Pancreas (tissue), 10 donors: Measurements from ENCODE around the gene TCN2. TPM values are rescaled to one million over a fixed set of nuclear protein-coding genes. Genes with fewer than 3 reads are reported as not detected.

Experiments
- ATAC-seq, 4 donors: fragments of 200-7000 bp; cut with Tn5 transposase; one replicate each; pipeline versions ENCODE4 v1.8.0 to v1.9.1; 2020; ENCODE audit warnings: mild to moderate bottlenecking in 4 of 4, moderate library complexity in 4 of 4
- DNase-seq, 6 donors: peaks; one replicate each; pipeline ENCODE4 v3.0.0-alpha.2; 2020
- FAIRE-seq: peaks from 2 replicates; lab custom pipeline; 2012; peaks lifted over from hg19 to GRCh38; lab: Jason Lieb, UNC
- H3K27ac ChIP-seq, 4 donors: fragments of 200-600 bp; sonication (generic); 1 replicate in 3 of 4; 2 replicates in 1 of 4; pipeline versions ENCODE4 v1.5.0 to v1.8.0; 2020
- H3K27me3 ChIP-seq, 4 donors: fragments of 200-600 bp; one replicate each; pipeline ENCODE4 v1.8.0; 2021
- H3K36me3 ChIP-seq, 3 donors: fragments of 200-600 bp; sonication (generic) in 1 of 3; one replicate each; pipeline versions ENCODE4 v1.5.0 to v1.8.0; 2020 to 2021
- H3K4me1 ChIP-seq, 3 donors: fragments of 200-600 bp; one replicate each; pipeline ENCODE4 v1.8.0; 2021
- H3K4me3 ChIP-seq, 4 donors: fragments of 200-600 bp; sonication (generic) in 2 of 4; one replicate each; pipeline versions ENCODE4 v1.5.0 to v1.8.0; 2020 to 2021
- H3K9me3 ChIP-seq, 4 donors: fragments of 200-600 bp; one replicate each; pipeline ENCODE4 v1.8.0; 2021
- WGBS, 2 donors: extraction: QIAGEN DNeasy Blood & Tissue Kit; methylation state at CpG; one replicate each; pipeline ENCODE4 v1.1.7; 2013; 5-methylcytosine and 5-hydroxymethylcytosine counted together
- intact Hi-C, 3 donors: fragments of 100-400 bp; cut with DNase I; formaldehyde crosslinking; loops; one replicate each; pipeline versions ENCODE4 v1.11.1 to v1.14.2; 2022
- polyA plus RNA-seq, 2 donors: library from polyadenylated mRNA; stranded (reverse); fragments of 200-250 nt; gene quantifications; one replicate each; pipeline ENCODE4 v1.2.3, GENCODE V29; 2013
- total RNA-seq, 6 donors: library from RNA; stranded (reverse); fragmentation: NEBNext Ultra II Directional in 4 of 6; extraction: Animal tissue kit (Norgen Biotek cat#: 25700) in 4 of 6; gene quantifications; one replicate each; pipeline versions ENCODE4 v1.2.1 to v1.2.4, GENCODE V29; 2021 to 2023
- TF ChIP-seq, protein P1 (sequence below), 4 donors: fragments of 200-600 bp; sonication (generic) in 3 of 4; IDR thresholded peaks; one replicate each; pipeline versions ENCODE4 v1.5.0 to v1.8.0; 2021; ENCODE audit warnings: antibody characterized with exemption in 4 of 4
- donor health status: healthy with polysubstance abuse.
- donor health status: DM: no; HTN: no; CAD: no; lungs with moderate emphysema.
- donor health status: DM: no; HTN: no; CAD: no.
- donor health status: control.
- donor health status: control.
- donor health status: Bipolar disorder and iron deficiency.
- donor health status: DM: yes; HTN: yes; CAD: no.
- donor health status: DM: no; HTN: no; CAD: no.
- donor health status: DM: no; HTN: no; CAD: no.
- donor health status: DM: yes; HTN: yes; CAD: no.

TCN2 gene
- total and polyA plus RNA-seq, 8 donors = 3.6 to 10.0 (median 5.9) TPM

DNA sequence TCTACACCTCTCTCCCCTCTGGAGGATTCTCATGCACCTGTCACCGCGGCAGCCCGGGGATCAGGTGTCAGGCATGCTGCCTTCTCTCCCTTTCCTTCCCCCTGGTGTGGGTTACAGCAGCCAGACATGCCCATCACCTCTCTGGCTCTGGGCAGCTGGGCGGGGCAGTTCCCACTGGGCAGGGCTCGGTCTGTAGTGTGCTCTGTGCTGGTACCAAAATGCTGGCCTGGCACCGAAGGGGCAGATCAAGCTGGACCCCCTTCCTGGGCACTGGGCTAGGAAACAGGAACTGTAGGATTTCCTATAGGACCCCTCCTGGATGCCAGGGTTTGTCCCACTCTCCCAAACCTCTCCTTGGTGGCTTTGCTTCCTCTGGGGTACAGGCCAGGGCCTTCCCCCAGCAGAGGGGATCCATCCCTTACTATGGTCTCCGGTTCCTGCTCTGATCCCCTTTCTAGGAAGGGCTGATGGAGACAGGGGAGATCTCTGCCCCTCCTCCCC, 33.3 kb upstream of the TCN2 start:
- Histone ChIP-seq H3K4me3 (peak overlapping the region in 3 of 4 donors; percentile 12 to 56 (median 48)), H3K36me3 (peaks cover 0 to 25% (median 22%) of the 10 kb centered on the region in 3 donors), H3K27ac (peak overlapping the region; percentile 31 to 86 (median 62)), H3K4me1 (peaks cover 5 to 24% (median 20%) of the 10 kb centered on the region in 3 donors), H3K27me3 (no peaks in the 10 kb centered on the region), H3K9me3 (no peaks in the 10 kb centered on the region)
- peak; percentile 33 to 63 (median 47) for ATAC-seq
- TF ChIP-seq, protein P1, sequence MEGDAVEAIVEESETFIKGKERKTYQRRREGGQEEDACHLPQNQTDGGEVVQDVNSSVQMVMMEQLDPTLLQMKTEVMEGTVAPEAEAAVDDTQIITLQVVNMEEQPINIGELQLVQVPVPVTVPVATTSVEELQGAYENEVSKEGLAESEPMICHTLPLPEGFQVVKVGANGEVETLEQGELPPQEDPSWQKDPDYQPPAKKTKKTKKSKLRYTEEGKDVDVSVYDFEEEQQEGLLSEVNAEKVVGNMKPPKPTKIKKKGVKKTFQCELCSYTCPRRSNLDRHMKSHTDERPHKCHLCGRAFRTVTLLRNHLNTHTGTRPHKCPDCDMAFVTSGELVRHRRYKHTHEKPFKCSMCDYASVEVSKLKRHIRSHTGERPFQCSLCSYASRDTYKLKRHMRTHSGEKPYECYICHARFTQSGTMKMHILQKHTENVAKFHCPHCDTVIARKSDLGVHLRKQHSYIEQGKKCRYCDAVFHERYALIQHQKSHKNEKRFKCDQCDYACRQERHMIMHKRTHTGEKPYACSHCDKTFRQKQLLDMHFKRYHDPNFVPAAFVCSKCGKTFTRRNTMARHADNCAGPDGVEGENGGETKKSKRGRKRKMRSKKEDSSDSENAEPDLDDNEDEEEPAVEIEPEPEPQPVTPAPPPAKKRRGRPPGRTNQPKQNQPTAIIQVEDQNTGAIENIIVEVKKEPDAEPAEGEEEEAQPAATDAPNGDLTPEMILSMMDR (IDR thresholded peaks at IDR 0.05) = no peak
- no peak for FAIRE-seq
- WGBS, 2 donors = 12 to 15% methylated on average over 7 of the region's 7 CpGs
- peak in 4 of 6 donors; percentile 34 to 56 (median 42) for DNase-seq
- intact Hi-C loops = no loop called here

DNA sequence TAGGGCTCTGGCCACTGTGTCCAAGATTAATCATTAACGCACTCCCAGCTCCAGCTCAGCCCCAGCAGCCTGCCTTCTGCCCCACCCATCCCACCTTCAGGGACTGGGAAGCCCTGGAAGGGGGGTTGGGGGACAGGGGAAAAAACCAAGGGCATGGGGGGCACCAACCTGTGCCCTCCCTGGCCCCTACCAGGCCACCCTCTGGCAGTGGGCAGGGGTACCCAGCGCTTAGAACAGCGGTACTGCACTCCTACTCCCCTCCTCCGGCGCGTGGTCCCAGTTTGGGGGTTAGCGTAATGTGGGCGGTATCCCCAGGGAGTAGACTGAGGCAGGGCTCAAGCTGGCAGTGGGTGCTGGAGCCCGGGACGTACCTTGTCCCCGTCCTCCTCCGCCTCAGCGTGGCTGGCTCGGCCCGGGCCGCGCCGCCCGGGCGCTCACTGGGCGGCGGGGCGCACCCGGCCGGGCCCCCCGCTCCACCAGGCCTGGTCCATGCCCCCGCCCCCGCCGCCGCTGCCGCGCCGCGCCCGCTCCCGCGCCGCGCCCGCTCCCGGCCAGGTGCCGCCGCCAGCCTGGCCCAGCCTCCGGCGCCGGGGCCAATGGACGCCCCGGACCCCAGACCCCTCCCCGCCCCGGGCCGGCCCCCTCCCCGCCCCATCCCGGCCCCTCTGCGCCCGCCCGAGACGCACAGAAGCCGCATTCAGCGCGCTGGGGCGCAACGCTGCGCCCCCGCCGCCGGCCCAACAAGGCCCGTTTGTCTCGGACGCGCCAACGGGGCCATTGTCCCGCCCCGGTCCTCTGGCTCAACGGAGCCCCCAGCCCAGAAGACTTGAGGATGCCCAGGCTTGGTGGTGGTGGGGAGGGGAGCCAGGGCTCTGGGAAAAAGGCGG, 32.6 kb upstream of the TCN2 start, which contains the start of gene GAL3ST1:
Gene GAL3ST1, minus strand, starts transcription at position 571 of the 887 bp plus-strand sequence. CDS start 17,273 bp downstream, outside the sequence.
- intact Hi-C loops = no loop called here
- peak within 1 kb of the TSS in 3 of 4 donors; percentile 12 to 56 (median 48) for H3K4me3 ChIP-seq
- ATAC-seq (peak; percentile 70 to 87 (median 81)), DNase-seq (peak in 5 of 6 donors; percentile 64 to 81 (median 69)), FAIRE-seq (no peak)
- no peaks in the 10 kb centered on the region for H3K9me3 ChIP-seq
- WGBS, 2 donors = 3% methylated on average over 28 to 74 of the region's 75 CpGs
- H3K36me3 ChIP-seq = peaks cover under 1 to 32% (median 28%) of the 10 kb centered on the region in 3 donors
- H3K4me1 ChIP-seq = peaks cover 5 to 24% (median 20%) of the 10 kb centered on the region in 3 donors
- peak within 1 kb of the TSS; percentile 46 to 86 (median 68) for H3K27ac ChIP-seq
- H3K27me3 ChIP-seq = no peaks in the 10 kb centered on the region
- TF ChIP-seq, protein P1 (IDR thresholded peaks at IDR 0.05) = no peak

DNA sequence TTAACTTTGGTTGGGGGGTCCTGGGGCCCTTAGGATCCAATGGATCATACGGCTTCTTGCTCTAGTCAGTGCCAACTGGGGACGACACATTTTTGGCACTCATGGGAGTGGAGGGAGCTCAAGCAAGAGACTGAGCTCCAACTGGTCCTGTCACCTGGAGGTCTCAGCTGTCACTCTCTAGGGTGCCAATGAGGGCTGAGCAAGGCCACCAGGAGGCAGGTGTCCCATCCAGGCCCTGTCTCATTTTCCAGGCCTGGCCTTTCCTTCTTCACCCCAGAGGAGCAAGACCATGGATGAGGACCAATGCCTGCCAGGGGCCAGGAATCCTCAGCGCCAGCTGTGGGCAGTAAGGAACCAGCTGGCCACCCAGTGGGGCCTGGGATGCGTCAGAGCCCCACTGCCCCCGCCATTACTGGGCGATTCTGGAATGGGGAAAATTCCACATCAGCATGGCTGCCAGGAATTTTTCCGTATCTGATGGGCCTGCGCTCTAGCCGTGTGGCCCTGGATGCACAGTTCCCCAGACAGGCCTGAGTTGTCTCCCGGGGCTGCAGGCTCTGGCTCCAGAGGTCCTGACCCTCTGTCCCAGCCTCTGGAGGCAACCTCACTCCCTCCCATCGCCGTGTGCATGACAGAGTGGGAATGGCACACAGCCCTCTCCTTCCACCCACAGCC, 31.8 kb upstream of the TCN2 start:
- peak overlapping the region; percentile 38 to 86 (median 56) for H3K27ac ChIP-seq
- WGBS, 2 donors = 17 to 21% methylated on average over 12 of the region's 12 CpGs
- H3K9me3 ChIP-seq = no peaks in the 10 kb centered on the region
- H3K4me3 ChIP-seq = peak overlapping the region in 2 of 4 donors; percentile 48 to 56
- no peaks in the 10 kb centered on the region for H3K27me3 ChIP-seq
- FAIRE-seq (no peak), ATAC-seq (peak; percentile 57 to 68 (median 62)), DNase-seq (peak in 5 of 6 donors; percentile 58 to 74 (median 69))
- intact Hi-C loops = no loop called here
- TF ChIP-seq, protein P1 (IDR thresholded peaks at IDR 0.05) = no peak
- H3K4me1 ChIP-seq = peaks cover 5 to 24% (median 20%) of the 10 kb centered on the region in 3 donors
- peaks cover 2 to 40% (median 36%) of the 10 kb centered on the region in 3 donors for H3K36me3 ChIP-seq

DNA sequence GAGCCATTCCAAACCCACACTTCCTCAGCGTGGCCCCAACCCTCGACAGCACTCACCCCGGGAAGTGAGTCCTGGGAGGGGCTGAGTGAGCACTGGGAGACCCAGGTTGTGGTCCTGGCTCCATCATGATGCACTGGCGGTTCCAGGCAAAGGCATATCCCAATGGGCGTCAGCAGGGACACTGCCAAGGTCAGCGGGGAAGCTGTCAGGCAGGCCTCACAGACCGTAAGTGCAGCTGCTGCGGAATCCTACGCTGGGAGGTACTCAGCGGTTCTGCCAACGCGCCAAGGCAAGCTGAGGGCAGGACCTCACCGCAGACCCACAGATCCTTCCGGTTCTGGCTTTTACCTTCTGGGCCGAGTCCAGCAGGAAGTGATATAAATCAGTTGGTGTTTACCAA, 31.1 kb upstream of the TCN2 start:
- H3K27ac ChIP-seq = peak overlapping the region; percentile 38 to 86 (median 56)
- ATAC-seq (peak; percentile 32 to 39 (median 36)), FAIRE-seq (no peak), DNase-seq (peak in 5 of 6 donors; percentile 57 to 81 (median 71))
- H3K4me3 ChIP-seq = no peak overlapping the region
- 31 to 41% methylated on average over 15 of the region's 15 CpGs for WGBS, 2 donors
- H3K36me3 ChIP-seq = peaks cover 2 to 47% (median 43%) of the 10 kb centered on the region in 3 donors
- peaks cover 5 to 24% (median 20%) of the 10 kb centered on the region in 3 donors for H3K4me1 ChIP-seq
- TF ChIP-seq, protein P1 (IDR thresholded peaks at IDR 0.05) = no peak
- no peaks in the 10 kb centered on the region for H3K27me3 ChIP-seq
- intact Hi-C loops = no loop called here
- no peaks in the 10 kb centered on the region for H3K9me3 ChIP-seq
